Loucy (cell line): ENCODE data around the gene RELCH.

Source experiments
- H2AFZ ChIP-seq: fragments of 200-600 bp; sonication (generic); 2 replicates; pipeline ENCODE4 v1.6.0; 2016; ENCODE audit warnings: antibody characterized with exemption, mild to moderate bottlenecking, low read length, moderate library complexity
- H3F3A ChIP-seq: fragments of 200-600 bp; 2 replicates; pipeline ENCODE4 v1.6.0; 2016; ENCODE audit warnings: antibody characterized with exemption, low read depth, mild to moderate bottlenecking
- H3K27me3 ChIP-seq: fragments of 200-600 bp; sonication (generic); 2 replicates; pipeline ENCODE4 v1.6.1; 2014; ENCODE audit warnings: low read length, mild to moderate bottlenecking; ENCODE audit not compliant: insufficient read depth, poor library complexity, severe bottlenecking
- H3K36me3 ChIP-seq: fragments of 200-600 bp; sonication (generic); 2 replicates; pipeline ENCODE4 v1.6.1; 2016; ENCODE audit warnings: low read length; ENCODE audit not compliant: insufficient read depth
- H3K4me1 ChIP-seq: fragments of 200-600 bp; sonication (generic); 2 replicates; pipeline ENCODE4 v1.5.1; 2014; ENCODE audit warnings: low read length, mild to moderate bottlenecking; ENCODE audit not compliant: insufficient read depth, poor library complexity, severe bottlenecking
- H3K4me2 ChIP-seq: fragments of 200-600 bp; sonication (generic); 2 replicates; pipeline ENCODE4 v1.6.0; 2014; ENCODE audit warnings: antibody characterized with exemption, low read length, low read depth, mild to moderate bottlenecking; ENCODE audit not compliant: poor library complexity, severe bottlenecking
- H3K4me3 ChIP-seq: fragments of 200-600 bp; sonication (generic); 2 replicates; pipeline ENCODE4 v1.5.1; 2014; ENCODE audit warnings: low read length, mild to moderate bottlenecking, mixed read lengths; ENCODE audit not compliant: poor library complexity, severe bottlenecking
- H3K79me2 ChIP-seq: fragments of 200-600 bp; sonication (generic); 2 replicates; pipeline ENCODE4 v1.6.1; 2014; ENCODE audit warnings: low read length; ENCODE audit not compliant: insufficient read depth
- H3K9ac ChIP-seq: fragments of 200-600 bp; sonication (generic); 2 replicates; pipeline ENCODE4 v1.6.0; 2014; ENCODE audit warnings: mild to moderate bottlenecking, low read depth, low read length, moderate library complexity; ENCODE audit not compliant: poor library complexity, severe bottlenecking
- H3K9me2 ChIP-seq: fragments of 200-600 bp; sonication (generic); replicated peaks from 2 replicates; pipeline ENCODE4 v1.6.1; 2016; ENCODE audit warnings: low read depth, low read length, mixed read lengths
- H3K9me3 ChIP-seq: fragments of 200-600 bp; sonication (generic); 2 replicates; pipeline ENCODE4 v1.6.1; 2014; ENCODE audit warnings: mild to moderate bottlenecking, antibody characterized with exemption, low read length, low read depth; ENCODE audit not compliant: insufficient read depth
- H4K20me1 ChIP-seq: fragments of 200-600 bp; sonication (generic); 2 replicates; pipeline ENCODE4 v1.6.0; 2014; ENCODE audit warnings: antibody characterized with exemption, low read length, mild to moderate bottlenecking; ENCODE audit not compliant: insufficient read depth, poor library complexity, severe bottlenecking
- CTCF ChIP-seq: fragments of 200-600 bp; sonication (generic); conservative IDR thresholded peaks from 2 replicates; pipeline ENCODE4 v1.5.1; 2014; ENCODE audit warnings: mild to moderate bottlenecking, antibody characterized with exemption, low read length
- EZH2phosphoT487 ChIP-seq: fragments of 200-600 bp; IDR thresholded peaks from 2 replicates; pipeline ENCODE4 v1.6.1; 2018; ENCODE audit warnings: antibody characterized with exemption, mild to moderate bottlenecking, moderate library complexity, borderline replicate concordance

RELCH gene

GRCh38 chr18:62287781-62288664 is 101.0 kb downstream of the RELCH start:
- no peaks in the 10 kb centered on the region for H3K27me3 ChIP-seq
- H3K9ac ChIP-seq, result no peak overlapping the region
- H3K4me1 ChIP-seq, result no peaks in the 10 kb centered on the region
- no peaks in the 10 kb centered on the region for H3F3A ChIP-seq
- no peak overlapping the region for H2AFZ ChIP-seq
- H3K4me2 ChIP-seq, result no peak overlapping the region
- no peaks in the 10 kb centered on the region for H3K79me2 ChIP-seq
- no peaks in the 10 kb centered on the region for H3K9me3 ChIP-seq
- no peak for TF ChIP-seq CTCF
- TF ChIP-seq EZH2phosphoT487, result no peak
- H3K9me2 ChIP-seq, result no peaks in the 10 kb centered on the region
- no peaks in the 10 kb centered on the region for H4K20me1 ChIP-seq
- H3K4me3 ChIP-seq, result no peak overlapping the region
- peaks cover 81% of the 10 kb centered on the region for H3K36me3 ChIP-seq

GRCh38 chr18:62288665-62289008 is 101.6 kb downstream of the RELCH start:
- no peaks in the 10 kb centered on the region for H3F3A ChIP-seq
- no peaks in the 10 kb centered on the region for H3K79me2 ChIP-seq
- no peaks in the 10 kb centered on the region for H3K9me2 ChIP-seq
- no peak for TF ChIP-seq EZH2phosphoT487
- TF ChIP-seq CTCF, result no peak
- H3K9me3 ChIP-seq, result no peaks in the 10 kb centered on the region
- no peaks in the 10 kb centered on the region for H3K27me3 ChIP-seq
- H4K20me1 ChIP-seq, result no peaks in the 10 kb centered on the region
- H3K4me3 ChIP-seq, result no peak overlapping the region
- H3K9ac ChIP-seq, result no peak overlapping the region
- no peaks in the 10 kb centered on the region for H3K4me1 ChIP-seq
- no peak overlapping the region for H3K4me2 ChIP-seq
- H2AFZ ChIP-seq, result no peak overlapping the region
- H3K36me3 ChIP-seq, result peaks cover 79% of the 10 kb centered on the region

GRCh38 chr18:62289047-62289446 is 102.0 kb downstream of the RELCH start:
- no peaks in the 10 kb centered on the region for H4K20me1 ChIP-seq
- no peaks in the 10 kb centered on the region for H3K9me2 ChIP-seq
- no peak overlapping the region for H2AFZ ChIP-seq
- H3K9me3 ChIP-seq, result no peaks in the 10 kb centered on the region
- no peak overlapping the region for H3K4me2 ChIP-seq
- no peak overlapping the region for H3K4me3 ChIP-seq
- TF ChIP-seq CTCF (no peak), EZH2phosphoT487 (no peak)
- no peaks in the 10 kb centered on the region for H3K79me2 ChIP-seq
- no peaks in the 10 kb centered on the region for H3K27me3 ChIP-seq
- peaks cover 79% of the 10 kb centered on the region for H3K36me3 ChIP-seq
- no peaks in the 10 kb centered on the region for H3K4me1 ChIP-seq
- no peak overlapping the region for H3K9ac ChIP-seq
- H3F3A ChIP-seq, result no peaks in the 10 kb centered on the region
